DOHH2 (cell line): ENCODE data around the gene LONP2.

Experiments used
- EZH2phosphoT487 ChIP-seq: fragments of 200-600 bp; sonication (generic); IDR thresholded peaks from 2 replicates; pipeline ENCODE4 v1.6.1; 2017; ENCODE audit warnings: borderline replicate concordance, mild to moderate bottlenecking, antibody characterized with exemption, low read length, moderate library complexity, mixed read lengths
- TF ChIP-seq, protein P1 (sequence below): fragments of 200-600 bp; sonication (generic); IDR thresholded peaks from one replicate; pipeline ENCODE4 v1.5.1; 2014; ENCODE audit warnings: antibody characterized with exemption, mild to moderate bottlenecking, low read depth, low read length; ENCODE audit not compliant: poor library complexity, severe bottlenecking

DNA sequence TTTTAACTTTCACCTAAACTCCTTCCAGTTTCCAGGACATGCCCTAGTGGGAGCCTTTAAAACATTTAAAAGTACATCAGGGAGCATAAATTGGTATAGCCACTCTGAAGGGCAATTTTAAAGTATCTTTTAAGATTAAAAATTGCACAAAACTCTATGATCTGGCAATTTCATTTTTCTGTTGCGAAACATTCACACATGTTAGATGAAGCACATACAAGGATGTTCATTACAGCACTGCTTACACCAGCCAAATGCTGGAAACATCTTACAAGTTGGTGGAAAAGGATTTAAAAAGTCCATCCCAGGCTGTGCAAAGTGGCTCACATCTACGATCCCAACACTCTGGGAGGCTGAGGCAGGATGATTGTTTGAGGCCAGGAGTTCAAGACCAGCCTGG lies 26.4 kb upstream of the LONP2 start:
- TF ChIP-seq, protein P1, sequence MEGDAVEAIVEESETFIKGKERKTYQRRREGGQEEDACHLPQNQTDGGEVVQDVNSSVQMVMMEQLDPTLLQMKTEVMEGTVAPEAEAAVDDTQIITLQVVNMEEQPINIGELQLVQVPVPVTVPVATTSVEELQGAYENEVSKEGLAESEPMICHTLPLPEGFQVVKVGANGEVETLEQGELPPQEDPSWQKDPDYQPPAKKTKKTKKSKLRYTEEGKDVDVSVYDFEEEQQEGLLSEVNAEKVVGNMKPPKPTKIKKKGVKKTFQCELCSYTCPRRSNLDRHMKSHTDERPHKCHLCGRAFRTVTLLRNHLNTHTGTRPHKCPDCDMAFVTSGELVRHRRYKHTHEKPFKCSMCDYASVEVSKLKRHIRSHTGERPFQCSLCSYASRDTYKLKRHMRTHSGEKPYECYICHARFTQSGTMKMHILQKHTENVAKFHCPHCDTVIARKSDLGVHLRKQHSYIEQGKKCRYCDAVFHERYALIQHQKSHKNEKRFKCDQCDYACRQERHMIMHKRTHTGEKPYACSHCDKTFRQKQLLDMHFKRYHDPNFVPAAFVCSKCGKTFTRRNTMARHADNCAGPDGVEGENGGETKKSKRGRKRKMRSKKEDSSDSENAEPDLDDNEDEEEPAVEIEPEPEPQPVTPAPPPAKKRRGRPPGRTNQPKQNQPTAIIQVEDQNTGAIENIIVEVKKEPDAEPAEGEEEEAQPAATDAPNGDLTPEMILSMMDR, result no peak
- no peak for TF ChIP-seq EZH2phosphoT487
